Renal cortex interstitium (tissue), 15 donors: ENCODE measurements around the gene F12. TPM values are rescaled to one million over a fixed set of nuclear protein-coding genes. Genes with fewer than 3 reads are reported as not detected.

Source experiments
- DNase-seq, 11 donors: peaks; one replicate each; pipeline ENCODE4 v3.0.0-alpha.2; 2013; ENCODE audit warnings: low read depth in 9 of 11, low spot score in 4 of 11; ENCODE audit errors: extremely low read depth in 1 of 11
- long read RNA-seq, 16 experiments: transcript quantifications; one replicate each; lab custom pipeline, GENCODE V29; 2026
- polyA plus RNA-seq, 3 donors: library from polyadenylated mRNA; unstranded; fragments of 120-200 nt; gene quantifications; one replicate each; pipeline ENCODE4 v1.2.1, GENCODE V29; 2013; ENCODE audit not compliant: insufficient read length in 3 of 3

Gene F12
- polyA plus RNA-seq = 10 to 100 TPM in 2 of 3 donors, 1 to 10 TPM in 1; 9.1 to 25.2 (median 10.2) TPM
- long read RNA-seq, donor 1 = 0 reads
- long read RNA-seq, donor 2, partial matches to known transcripts = 7 of 7 reads
- long read RNA-seq, donor 2, other reads (novel, unspliced or antisense) = 0 of 7 reads
- long read RNA-seq, donor 3, partial matches to known transcripts = 50 of 86 reads
- long read RNA-seq, donor 3, other reads (novel, unspliced or antisense) = 36 of 86 reads
- long read RNA-seq, donor 4, partial matches to known transcripts = 16 of 16 reads
- long read RNA-seq, donor 4, other reads (novel, unspliced or antisense) = 0 of 16 reads
- long read RNA-seq, donor 5 = 0 reads
- long read RNA-seq, donor 6, partial matches to known transcripts = 5 of 5 reads
- long read RNA-seq, donor 6, other reads (novel, unspliced or antisense) = 0 of 5 reads
- long read RNA-seq, donor 7, partial matches to known transcripts = 19 of 19 reads
- long read RNA-seq, donor 7, other reads (novel, unspliced or antisense) = 0 of 19 reads
- long read RNA-seq, donor 8 = 0 reads
- long read RNA-seq, donor 9 = 0 reads
- long read RNA-seq, donor 10 = 0 reads
- long read RNA-seq, donor 11 = 0 reads
- long read RNA-seq, donor 12 = 0 reads
- long read RNA-seq, donor 13 = 0 reads
- long read RNA-seq, donor 14, partial matches to known transcripts = 0 of 1 reads
- long read RNA-seq, donor 14, other reads (novel, unspliced or antisense) = 0 of 1 reads
- long read RNA-seq, donor 15 = 0 reads
- long read RNA-seq, donor 16 = 0 reads

DNA sequence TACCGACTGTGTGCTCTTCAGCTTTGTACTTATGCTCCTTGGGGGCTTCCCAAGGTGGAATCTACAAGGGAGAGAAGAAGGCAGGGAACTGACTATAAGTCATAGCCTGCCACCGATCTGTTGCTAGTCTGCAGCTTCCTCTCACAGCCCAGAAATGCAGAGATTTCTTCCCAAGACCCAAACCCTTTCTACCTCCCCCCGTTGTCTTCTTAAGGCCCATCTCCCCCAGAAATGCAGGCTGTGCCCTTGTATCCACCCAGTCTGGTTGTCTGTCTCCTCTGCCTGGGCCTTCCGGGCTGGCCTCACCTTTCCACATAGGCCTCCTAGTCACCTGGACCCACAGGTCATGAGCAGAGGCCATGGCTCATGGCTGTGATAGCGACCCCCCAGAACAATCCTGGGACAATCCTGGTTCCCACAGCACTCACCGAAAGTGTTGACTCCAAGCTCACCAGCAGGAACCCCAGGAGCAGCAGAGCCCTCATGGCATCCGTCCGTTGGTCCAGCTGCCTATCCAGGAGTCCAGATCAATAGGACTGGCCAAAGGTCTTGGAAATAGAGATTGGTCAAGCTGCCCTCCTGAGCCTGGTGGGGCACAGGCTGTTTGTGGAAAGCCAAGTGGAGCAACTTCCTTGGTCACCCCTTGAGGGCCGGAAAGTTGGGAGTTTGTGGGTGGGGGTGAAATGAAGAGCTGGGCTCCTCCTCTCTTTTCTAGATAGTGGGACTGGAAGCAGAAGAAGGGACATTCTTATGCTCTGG lies at the start of gene F12:
Gene F12 (minus strand): TSS at position 522 of the 759 bp plus-strand sequence. CDS start 37 bp downstream, at position 485.
- no peak for DNase-seq

DNA sequence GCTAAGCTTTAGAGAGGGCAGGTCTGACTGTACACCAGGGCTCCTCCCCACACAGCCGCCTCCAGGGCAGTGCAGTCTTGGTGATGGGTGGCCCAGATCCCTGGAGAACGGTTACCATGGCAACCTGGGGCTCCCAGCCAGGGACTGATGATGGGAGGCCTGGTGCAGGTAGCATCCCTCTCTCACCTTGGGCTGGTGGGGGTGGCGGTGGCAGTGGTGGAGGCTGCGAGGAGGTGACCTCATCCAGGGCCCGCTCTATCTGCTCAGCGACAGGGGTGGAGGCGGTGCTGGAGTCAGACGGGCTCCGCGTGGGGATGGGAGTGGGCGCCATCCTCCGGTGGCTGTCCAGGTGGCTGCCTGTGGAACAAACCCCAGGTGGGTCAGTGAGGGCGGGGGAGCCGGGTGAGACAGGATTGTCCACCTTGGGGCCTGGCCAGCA lies 49.6 kb upstream of the F12 start:
- DNase-seq = no peak

DNA sequence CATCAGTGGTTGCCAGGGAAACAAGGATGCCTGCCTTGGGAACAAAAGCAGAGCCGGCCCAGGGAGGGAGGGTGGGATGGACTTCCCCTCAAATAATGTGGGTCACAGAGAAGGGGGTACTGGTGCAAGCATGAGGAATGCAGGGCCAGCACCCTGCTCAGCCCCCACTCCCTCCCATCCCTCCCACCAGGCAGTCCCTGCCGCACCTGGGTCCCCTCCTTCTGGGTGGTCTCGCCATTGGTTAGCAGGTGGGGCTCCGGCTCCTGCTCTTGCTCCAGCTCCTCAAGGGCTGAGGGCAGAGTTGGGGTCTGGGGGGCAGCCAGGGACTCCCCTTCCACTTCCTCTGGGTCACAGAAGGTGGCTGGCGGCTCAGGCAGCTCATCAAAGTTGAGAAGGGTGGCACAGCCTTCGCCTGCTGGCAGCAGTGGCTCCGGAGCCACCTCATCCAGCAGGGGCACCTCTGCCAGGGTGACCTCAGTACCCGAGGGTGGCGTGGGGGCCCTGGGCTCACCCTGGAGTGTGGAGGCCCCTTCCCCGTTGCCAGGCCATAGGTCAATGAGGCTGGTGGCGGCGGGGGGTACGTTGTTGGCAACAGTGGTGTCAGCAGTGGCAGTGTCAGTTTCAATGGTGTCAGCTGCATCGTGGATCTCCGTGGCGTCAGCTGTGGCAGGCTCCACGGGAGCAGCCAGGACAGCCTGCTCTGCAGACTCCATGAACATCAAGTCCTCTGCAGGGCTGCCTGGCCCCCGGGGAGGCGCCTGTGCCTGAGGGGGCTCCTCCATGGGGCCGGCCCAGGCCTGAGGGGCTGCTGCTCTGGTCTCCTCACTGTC lies 48.7 kb upstream of the F12 start:
- DNase-seq = no peak

DNA sequence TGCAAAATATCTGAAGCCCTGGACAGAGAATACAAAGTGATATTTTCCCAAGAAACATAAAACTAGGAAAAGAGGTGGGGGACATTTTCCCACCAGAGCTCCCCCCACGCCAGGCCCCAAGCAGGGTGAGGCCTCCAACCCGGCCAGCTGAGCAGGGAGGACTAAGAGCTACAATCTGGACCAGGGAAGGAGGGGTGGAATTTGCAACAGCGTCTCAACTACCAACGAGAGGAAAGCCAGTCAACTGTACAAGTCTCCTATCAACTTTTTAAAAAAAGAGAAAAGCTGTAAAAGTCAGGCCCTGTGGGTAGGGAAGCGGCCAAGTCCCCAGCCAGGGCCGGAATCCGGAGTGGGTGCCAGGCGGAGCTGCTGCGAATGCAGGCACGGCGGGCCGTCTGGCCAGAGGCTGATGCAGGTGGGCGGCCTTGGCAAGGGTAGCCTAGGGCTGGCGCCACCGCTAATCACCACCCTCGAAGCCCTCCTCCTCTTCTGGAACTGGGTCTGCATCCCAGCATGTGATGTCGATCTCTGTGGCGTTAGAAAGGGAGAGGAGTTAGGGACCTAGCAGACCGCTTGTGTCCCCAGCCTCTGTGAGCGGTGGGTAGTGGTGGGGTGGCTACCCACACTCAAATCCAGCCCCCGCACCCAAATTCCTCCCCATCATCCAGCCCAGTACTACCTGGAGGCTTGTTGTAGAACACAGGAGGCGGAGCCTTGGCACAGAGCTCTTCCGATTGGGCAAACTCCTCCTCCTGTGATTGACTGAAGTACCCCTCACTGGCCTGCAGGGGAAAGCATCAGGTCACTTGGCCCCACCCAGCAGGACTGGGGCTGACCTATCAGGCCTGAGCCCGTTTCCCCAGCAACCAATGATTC lies 47.9 kb upstream of the F12 start:
- DNase-seq = peak in 9 of 11 donors; percentile 56 to 91 (median 86)

DNA sequence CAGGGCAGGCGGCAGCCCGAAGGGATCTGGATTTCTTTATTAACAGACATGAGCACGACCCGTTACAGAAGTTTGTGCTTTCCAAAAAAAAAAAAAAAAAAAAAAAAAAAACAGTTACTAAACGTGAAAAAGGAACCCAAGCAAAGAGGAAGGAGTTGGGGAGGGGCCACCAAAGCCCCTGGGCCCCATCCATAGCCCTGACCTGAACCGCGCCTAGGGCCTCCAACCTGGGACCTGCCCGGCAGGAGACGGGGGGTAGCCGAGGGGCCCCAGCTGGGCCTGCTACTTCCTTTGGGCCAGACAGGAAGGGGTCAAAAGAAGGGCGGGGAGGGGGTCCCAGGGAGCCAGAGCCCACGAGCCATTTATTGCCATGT lies 47.2 kb upstream of the F12 start:
- no peak for DNase-seq

DNA sequence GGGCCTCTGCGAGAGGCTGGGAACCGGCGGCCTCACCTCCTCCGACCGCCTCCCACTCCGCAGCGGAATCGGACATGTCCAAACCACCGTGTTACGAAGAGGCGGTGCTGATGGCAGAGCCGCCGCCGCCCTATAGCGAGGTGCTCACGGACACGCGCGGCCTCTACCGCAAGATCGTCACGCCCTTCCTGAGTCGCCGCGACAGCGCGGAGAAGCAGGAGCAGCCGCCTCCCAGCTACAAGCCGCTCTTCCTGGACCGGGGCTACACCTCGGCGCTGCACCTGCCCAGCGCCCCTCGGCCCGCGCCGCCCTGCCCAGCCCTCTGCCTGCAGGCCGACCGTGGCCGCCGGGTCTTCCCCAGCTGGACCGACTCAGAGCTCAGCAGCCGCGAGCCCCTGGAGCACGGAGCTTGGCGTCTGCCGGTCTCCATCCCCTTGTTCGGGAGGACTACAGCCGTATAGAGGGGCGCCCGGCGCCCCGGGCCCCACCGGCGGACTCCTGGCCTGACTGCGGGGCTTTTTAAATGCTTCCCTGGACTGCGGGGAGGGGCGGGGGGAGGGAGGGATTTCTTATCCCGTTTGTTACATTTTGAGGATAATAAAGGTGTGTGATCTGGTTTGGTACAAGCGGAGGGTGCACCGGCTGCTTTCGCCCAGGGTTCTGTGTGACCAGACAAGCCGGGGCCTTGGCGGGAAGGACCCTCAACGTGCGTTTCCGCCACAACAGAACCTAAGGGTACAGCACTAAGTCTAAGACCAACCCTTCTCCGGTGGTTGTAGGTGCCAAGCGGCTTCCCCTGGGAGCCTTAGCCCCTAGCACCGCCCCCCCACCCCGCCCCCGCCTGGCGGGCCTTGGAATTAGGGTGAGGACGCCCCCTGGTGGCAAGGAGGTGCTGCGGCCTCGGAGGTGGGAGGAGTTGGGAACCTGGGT lies 46.6 kb upstream of the F12 start:
- peak in 8 of 11 donors; percentile 80 to 91 (median 88) for DNase-seq

DNA sequence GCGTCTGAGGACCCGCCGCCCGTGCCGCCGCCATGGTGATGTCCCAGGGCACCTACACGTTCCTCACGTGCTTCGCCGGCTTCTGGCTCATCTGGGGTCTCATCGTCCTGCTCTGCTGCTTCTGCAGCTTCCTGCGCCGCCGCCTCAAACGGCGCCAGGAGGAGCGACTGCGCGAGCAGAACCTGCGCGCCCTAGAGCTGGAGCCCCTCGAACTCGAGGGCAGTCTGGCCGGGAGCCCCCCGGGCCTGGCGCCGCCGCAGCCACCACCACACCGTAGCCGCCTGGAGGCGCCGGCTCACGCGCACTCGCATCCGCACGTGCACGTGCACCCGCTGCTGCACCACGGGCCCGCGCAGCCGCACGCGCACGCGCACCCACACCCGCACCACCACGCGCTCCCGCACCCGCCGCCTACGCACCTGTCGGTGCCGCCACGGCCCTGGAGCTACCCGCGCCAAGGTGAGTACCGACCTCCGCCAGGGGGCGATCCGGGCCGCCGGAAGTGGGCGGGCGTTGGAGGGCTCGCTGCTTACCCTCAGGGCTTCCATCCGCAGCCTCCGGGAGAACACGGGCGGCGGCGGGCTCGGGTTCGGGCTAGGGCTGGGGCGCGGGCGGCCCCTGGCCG lies 45.8 kb upstream of the F12 start:
- peak in 5 of 11 donors; percentile 57 to 79 (median 77) for DNase-seq

DNA sequence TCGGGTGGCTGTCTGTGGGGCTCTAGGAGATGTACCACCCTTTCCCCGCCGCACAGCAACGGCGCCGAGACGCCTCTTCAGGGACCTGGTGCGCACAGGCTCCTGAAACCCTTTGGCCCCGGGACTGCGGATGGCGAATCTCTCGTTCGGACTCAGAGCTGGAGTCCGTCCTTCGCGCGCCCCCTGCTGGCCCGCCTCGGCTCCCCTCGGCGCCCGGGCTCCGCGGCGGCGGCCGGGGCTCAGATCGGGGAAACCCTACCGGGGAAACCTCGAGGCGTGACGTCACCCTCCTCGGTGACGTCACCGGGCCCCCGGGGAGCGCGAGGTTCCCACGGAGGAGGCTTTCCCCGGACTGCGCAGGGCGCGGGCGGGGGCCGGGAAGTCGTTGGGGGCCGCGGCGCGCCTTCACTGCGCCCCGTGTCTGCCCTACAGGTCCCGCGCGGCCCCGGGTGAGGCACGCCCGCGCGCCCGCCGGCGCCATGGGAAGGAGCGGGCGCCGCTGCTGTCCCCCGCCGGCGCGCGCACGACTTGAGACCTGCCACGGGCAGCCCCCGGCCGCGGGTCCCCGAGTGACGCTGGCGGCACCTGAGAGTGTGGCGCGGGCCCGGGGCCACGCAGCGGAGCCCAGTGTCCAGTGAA lies 45.2 kb upstream of the F12 start:
- peak in 7 of 11 donors; percentile 76 to 91 (median 88) for DNase-seq

DNA sequence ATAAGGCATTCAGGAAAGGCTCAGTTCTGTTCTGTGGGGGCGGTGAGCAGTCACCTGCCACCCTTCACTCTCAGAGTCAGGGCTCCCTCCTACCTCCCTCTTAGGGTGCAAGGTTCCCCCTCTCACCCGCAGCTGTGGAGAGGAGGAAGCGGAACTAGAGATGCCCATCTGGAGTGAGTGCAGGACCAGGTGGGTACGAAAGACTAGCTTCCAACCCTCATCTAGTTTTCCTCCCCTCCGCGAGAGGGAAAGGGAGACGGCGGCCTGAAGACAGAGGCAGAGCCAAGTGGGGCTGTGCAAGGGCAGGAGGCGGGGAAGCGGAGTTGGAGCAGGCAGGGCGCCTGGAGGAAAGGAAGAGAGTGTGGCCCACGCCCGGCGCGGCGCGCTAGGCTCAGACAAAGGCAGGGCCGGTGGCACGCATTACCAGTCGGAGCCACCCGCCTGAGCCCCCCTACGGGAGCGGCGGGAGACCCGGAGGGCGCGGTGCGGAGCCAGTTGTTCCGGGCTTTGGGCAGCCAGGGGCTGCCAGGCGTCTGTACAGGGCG lies 44.6 kb upstream of the F12 start:
- no peak for DNase-seq

DNA sequence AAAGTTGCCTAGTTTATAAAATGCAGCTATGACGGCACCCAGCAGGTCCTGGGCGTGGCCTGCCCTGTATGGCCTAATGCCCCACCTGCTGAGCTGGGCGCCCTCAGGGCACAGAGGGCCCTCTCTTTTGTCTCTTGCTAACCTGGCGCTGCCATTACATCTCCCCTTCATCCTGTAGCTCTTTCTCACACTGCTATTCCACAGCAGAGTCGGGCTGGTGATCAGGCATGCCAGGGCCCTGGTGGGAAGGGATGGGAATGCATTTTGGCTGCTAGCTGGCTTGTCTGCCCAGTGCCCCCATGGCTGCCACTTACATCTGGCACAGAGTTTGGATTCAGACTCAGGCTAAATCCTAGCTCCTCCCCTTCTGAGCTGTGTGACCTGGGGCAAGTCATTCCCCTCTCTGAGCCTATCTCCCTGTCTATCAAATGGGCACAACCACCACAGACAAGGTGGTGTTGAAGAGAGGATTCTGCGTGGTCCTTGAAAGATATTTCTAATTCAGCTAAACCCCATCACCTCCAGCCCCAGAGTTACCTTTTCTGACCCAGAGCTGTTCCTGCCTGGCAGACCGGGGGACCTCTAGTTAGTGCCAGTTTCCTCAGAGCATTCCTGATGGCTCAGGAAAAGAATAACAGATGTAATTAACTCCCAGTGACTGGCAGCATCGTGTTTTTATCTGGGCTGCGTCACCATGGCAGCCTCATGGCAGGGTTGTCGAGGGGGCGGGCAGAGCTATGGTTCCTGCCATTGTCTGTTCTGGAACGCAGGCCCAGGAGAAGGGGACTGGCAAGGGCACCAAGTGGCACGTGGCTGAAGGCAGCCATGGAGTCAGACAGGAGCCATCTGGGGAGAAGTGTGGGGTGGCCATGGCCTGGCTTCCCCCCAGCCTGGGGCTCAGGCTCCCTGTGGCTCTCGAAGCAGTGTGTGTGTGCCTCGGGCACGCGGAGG lies 43.6 kb upstream of the F12 start:
- DNase-seq = no peak

DNA sequence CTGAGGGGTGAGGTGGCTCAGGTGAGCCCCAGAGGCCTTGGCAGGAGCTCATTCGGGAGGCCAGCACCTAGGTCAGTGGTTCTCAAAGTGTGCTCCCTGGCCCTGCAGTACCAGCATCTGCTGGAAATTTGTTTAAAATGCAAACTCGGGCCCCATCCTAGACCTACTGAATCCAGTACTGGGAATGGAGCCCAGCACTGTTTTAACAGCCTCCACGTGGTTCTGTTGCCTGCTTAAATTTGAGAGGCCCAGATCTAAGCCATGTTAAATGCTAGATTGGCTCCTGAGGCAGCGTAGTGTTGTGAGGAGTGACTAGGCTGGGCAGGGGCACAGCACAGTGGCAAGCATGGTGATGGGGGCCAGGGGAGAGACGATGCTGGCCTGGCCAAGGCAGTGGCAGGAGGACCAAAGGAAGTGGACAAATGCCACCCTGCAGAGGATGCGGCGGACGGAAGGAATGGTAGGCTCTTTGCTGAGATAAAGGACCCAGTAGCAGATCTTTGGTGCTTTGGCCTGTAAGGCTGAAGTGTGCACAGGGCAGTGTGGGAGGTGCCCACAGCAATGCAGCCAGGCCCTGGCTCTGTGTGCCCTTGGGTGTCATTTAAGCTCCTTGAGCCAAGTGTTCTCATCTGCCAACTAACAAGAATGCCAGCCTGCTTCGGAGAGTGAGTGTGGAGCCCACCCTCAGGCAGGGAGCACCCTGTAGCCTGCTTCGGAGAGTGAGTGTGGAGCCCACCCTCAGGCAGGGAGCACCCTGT lies 41.5 kb upstream of the F12 start:
- DNase-seq = no peak

DNA sequence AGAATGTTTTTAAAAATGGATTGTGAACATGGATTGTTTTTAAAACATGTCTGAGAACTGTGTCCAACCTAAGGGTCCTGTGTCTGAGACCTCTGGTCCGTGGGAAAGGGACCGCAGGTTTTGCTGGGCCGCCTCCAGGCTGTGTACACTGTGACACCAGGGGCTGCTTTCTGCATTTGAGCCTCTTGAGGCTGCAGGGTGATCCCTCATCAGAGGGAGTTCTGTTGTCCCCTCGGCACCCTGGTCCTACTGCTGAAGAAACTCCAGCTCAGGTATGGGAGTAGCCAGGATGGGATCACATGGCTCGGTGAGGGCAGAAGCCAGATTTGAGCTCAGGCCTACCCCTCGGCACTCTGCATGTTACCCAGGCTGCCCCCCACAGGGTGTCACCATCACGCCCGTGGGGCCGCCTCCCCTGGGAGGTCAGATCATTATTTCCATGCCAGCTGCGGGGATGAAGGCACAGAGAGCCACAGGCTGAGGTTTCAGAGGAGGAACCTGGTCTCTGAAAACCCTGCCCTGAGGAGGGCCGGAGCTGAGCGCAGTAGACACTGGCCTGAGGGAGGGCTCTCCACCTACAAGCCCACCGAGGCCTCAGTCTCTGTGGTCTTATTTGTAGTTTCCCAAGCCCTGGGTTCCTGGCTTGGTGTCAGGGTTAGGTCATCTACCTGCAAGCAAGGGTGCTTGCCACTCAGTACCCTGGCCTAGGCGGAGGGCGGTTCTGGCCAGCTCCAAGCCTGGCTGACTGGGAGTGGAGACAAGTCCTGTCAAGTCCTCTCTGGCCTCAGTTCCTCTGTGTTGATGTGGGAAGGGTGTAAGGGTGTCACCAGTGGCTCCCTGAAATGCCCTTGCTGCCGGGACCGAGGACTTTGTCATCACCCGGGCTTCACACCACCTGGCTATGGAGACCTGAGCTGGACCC lies 40.0 kb upstream of the F12 start:
- DNase-seq = no peak
